ENCODE data around the gene SPACA6. TPM values are rescaled to one million over a fixed set of nuclear protein-coding genes. Genes with fewer than 3 reads are reported as not detected.

Gene SPACA6
- total RNA-seq, 2 donors from 2014 or later = 18.4 to 26.8 TPM

GRCh38 chr19:51692468-51692867 is 662 bp upstream of the SPACA6 start:
- Histone ChIP-seq H3K27me3 (ENCODE audit: control insufficient read depth, insufficient read depth, low read length, poor library complexity, severe bottlenecking) (no peaks in the 10 kb centered on the region), H3K4me1 (ENCODE audit: control insufficient read depth, insufficient read depth, low read length) (peaks cover 4% of the 10 kb centered on the region), H3K27ac (ENCODE audit: low read depth, low read length) (no peak overlapping the region), H3K9ac (ENCODE audit: extremely low read depth, low read length, poor library complexity, severe bottlenecking) (no peak overlapping the region), H3K36me3 (ENCODE audit: control insufficient read depth, insufficient read depth, low read length) (peaks cover 48% of the 10 kb centered on the region), H3K9me3 (ENCODE audit: control insufficient read depth, low read length) (no peaks in the 10 kb centered on the region), H3K4me3 (ENCODE audit: low read length) (peak overlapping the region; percentile 90)
- H3K4me3 Mint-ChIP-seq = no peak overlapping the region
- 89% methylated on average over 18 of the region's 18 CpGs; no CpG with 5 or more reads in 1 of the 2 experiments for WGBS, 2 experiments (ENCODE audit: insufficient coverage in 1 of 2, insufficient read length in 1 of 2)
- TF ChIP-seq CTCF (conservative IDR thresholded peaks at IDR 0.05) = no peak
- peaks cover 20% of the 10 kb centered on the region for H3K4me1 Mint-ChIP-seq
- H3K36me3 Mint-ChIP-seq (ENCODE audit: low read depth) = peaks cover 43% of the 10 kb centered on the region
- no peak overlapping the region for H3K27ac Mint-ChIP-seq
- no peak for DNase-seq
- no peaks in the 10 kb centered on the region for H3K27me3 Mint-ChIP-seq (ENCODE audit: insufficient read depth)
- peaks cover 4% of the 10 kb centered on the region for H3K9me3 Mint-ChIP-seq

GRCh38 chr19:51693819-51694218 is 689 bp downstream of the SPACA6 start:
- peaks cover 61% of the 10 kb centered on the region for H3K36me3 ChIP-seq (ENCODE audit: control insufficient read depth, insufficient read depth, low read length)
- H3K9me3 ChIP-seq (ENCODE audit: control insufficient read depth, low read length) = no peaks in the 10 kb centered on the region
- WGBS, 2 experiments (ENCODE audit: insufficient coverage in 1 of 2, insufficient read length in 1 of 2) = 92 to 94% methylated on average over 2 of the region's 2 CpGs
- Mint-ChIP-seq H3K36me3 (ENCODE audit: low read depth) (peaks cover 57% of the 10 kb centered on the region), H3K27ac (no peak overlapping the region), H3K4me3 (no peak overlapping the region), H3K9me3 (no peaks in the 10 kb centered on the region), H3K27me3 (ENCODE audit: insufficient read depth) (no peaks in the 10 kb centered on the region), H3K4me1 (peaks cover 12% of the 10 kb centered on the region)
- H3K27ac ChIP-seq (ENCODE audit: low read depth, low read length) = no peak overlapping the region
- H3K4me1 ChIP-seq (ENCODE audit: control insufficient read depth, insufficient read depth, low read length) = no peaks in the 10 kb centered on the region
- no peaks in the 10 kb centered on the region for H3K27me3 ChIP-seq (ENCODE audit: control insufficient read depth, insufficient read depth, low read length, poor library complexity, severe bottlenecking)
- no peak overlapping the region for H3K4me3 ChIP-seq (ENCODE audit: low read length)
- DNase-seq = no peak
- H3K9ac ChIP-seq (ENCODE audit: extremely low read depth, low read length, poor library complexity, severe bottlenecking) = no peak overlapping the region
- no peak for TF ChIP-seq CTCF (conservative IDR thresholded peaks at IDR 0.05)

GRCh38 chr19:51694318-51695085 is 1.4 kb downstream of the SPACA6 start:
- Histone ChIP-seq H3K4me3 (ENCODE audit: low read length) (no peak overlapping the region), H3K9me3 (ENCODE audit: control insufficient read depth, low read length) (no peaks in the 10 kb centered on the region), H3K4me1 (ENCODE audit: control insufficient read depth, insufficient read depth, low read length) (no peaks in the 10 kb centered on the region), H3K27ac (ENCODE audit: low read depth, low read length) (no peak overlapping the region), H3K27me3 (ENCODE audit: control insufficient read depth, insufficient read depth, low read length, poor library complexity, severe bottlenecking) (no peaks in the 10 kb centered on the region), H3K9ac (ENCODE audit: extremely low read depth, low read length, poor library complexity, severe bottlenecking) (no peak overlapping the region), H3K36me3 (ENCODE audit: control insufficient read depth, insufficient read depth, low read length) (peaks cover 68% of the 10 kb centered on the region)
- WGBS, 2 experiments (ENCODE audit: insufficient coverage in 1 of 2, insufficient read length in 1 of 2) = 93 to 94% methylated on average over 4 to 9 of the region's 10 CpGs
- TF ChIP-seq CTCF (conservative IDR thresholded peaks at IDR 0.05) = no peak
- peaks cover 63% of the 10 kb centered on the region for H3K36me3 Mint-ChIP-seq (ENCODE audit: low read depth)
- no peaks in the 10 kb centered on the region for H3K9me3 Mint-ChIP-seq
- no peak overlapping the region for H3K27ac Mint-ChIP-seq
- no peak overlapping the region for H3K4me3 Mint-ChIP-seq
- no peaks in the 10 kb centered on the region for H3K27me3 Mint-ChIP-seq (ENCODE audit: insufficient read depth)
- DNase-seq = no peak
- peaks cover 12% of the 10 kb centered on the region for H3K4me1 Mint-ChIP-seq
